GM12801 (cell line): ENCODE measurements around the gene TMEM72.

Source experiments
- TF ChIP-seq, protein P1 (sequence below): IDR thresholded peaks from one replicate; pipeline ENCODE4 v1.5.1; 2011; ENCODE audit warnings: control low read depth; ENCODE audit not compliant: insufficient read length; ENCODE audit errors: extremely low read depth

The TMEM72 gene

DNA sequence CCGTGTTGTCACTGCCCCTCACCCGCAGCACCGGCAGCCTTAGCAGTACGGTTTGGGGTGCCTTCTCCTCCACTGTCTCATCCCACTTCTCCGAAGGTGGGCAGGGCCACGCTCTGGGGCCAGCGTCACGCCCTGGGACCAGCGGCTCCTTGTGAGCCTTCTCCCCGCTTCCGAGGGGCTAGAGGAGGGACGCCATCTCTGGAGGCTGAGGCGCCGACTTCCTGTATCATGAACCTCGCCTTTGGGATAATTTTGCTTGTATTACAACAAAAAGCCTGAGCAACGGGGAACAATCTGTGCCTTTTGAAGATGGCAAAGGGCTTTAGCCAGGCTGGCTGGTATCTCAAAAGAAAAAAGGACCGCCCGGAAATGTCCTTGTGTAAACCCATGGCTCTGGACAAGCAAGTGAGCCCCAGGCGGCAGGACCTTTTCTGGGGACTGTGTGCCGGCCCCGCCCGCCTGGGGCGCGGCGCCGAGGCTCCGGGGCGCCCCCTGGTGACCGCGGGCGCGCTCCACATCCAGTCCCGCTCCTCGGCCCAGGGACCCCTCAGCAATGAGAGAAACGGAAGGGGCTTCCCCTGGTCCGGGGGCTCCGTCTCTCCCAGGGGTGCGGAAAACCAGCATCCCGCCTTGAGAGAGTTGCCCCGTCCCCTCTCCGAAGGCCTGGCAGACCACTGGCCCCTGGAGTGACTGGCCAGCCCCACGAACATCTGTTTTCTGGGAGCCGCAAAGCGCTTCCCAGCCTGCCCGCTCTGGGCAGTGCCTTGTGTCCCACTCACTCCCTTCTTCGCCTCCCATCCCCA, 63.7 kb downstream of the TMEM72 start:
- TF ChIP-seq, protein P1, sequence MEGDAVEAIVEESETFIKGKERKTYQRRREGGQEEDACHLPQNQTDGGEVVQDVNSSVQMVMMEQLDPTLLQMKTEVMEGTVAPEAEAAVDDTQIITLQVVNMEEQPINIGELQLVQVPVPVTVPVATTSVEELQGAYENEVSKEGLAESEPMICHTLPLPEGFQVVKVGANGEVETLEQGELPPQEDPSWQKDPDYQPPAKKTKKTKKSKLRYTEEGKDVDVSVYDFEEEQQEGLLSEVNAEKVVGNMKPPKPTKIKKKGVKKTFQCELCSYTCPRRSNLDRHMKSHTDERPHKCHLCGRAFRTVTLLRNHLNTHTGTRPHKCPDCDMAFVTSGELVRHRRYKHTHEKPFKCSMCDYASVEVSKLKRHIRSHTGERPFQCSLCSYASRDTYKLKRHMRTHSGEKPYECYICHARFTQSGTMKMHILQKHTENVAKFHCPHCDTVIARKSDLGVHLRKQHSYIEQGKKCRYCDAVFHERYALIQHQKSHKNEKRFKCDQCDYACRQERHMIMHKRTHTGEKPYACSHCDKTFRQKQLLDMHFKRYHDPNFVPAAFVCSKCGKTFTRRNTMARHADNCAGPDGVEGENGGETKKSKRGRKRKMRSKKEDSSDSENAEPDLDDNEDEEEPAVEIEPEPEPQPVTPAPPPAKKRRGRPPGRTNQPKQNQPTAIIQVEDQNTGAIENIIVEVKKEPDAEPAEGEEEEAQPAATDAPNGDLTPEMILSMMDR = no peak

DNA sequence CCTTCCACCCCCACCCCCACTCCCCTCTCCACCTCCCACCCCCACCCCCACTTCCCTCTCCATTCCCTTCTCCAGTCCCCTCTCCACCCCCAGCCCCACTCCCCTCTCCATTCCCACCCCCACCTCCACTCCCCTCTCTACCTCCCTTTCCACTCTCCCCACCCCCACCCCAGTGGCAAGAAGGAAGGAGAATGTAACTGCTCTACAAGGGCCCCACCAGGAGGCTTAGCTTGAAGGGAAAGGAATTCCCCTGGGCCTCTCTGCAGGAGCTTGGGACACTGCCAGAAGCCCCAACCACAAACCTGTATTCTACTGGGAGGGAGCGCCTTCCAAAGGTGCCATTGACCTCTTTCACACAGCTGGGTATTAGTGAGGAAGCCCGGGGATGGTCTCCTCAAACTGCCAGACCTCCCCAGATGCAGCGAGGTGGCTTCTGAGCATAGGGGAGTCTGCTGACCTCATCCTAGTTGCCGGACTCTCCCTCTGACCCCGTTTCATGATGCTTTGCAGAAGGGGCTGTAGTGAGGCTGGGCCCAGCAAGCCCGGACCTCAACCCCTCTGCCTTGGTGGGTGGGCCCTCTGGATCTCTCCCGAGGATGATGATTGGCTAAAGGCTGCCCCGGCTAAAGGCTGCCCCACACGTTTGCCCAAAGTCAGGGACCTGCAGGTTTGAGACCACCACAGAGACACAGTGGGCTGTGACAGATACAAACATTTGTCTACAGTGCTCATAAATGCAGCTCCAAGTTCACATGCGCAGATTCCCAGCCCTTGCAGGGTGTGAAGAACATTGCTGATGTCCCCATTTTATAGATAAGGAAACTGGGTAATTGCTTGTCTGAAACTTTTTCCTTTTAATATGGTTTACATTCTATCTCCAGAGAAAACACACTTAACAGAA, 64.5 kb downstream of the TMEM72 start:
- TF ChIP-seq, protein P1 = no peak

DNA sequence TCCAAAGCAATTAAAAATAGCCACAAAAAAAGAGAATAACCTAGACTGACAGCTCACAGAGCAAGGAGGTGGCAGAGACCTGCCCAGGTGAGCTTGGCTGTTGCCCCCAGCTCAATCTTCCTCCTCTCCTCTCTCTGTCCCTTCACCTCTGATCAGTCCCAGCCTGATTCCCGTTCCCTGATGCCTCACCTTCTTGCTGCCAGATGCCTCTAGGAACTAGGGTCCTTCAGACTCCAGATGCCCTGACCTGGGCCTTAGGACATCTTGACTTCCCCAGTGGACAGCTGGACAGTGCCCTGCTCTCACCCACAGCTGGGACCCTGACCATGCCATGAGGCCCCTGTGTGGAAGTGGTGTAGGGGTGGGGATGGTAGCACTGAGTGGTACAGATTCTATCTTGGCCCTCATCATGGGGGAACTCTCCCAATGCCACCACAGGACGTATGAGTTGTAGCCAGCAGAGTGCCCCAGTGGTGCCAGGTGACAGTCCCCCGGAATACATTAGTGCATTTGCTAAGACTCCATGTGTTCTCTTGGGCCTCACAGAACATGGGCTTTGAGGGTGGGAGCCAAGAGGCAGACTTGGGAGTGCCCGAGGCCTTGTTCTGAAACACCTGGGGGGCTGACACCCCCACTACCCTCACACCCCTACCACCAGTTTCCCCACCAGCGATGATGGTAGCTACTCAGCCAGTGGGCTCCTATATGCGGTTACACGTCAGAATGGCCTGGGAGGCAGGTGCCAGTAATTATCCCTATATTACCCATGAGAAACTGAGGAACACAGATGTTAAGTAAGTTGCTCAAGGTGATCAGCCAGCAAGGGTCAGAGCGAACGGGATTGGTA, 65.4 kb downstream of the TMEM72 start:
- TF ChIP-seq, protein P1 = no peak

DNA sequence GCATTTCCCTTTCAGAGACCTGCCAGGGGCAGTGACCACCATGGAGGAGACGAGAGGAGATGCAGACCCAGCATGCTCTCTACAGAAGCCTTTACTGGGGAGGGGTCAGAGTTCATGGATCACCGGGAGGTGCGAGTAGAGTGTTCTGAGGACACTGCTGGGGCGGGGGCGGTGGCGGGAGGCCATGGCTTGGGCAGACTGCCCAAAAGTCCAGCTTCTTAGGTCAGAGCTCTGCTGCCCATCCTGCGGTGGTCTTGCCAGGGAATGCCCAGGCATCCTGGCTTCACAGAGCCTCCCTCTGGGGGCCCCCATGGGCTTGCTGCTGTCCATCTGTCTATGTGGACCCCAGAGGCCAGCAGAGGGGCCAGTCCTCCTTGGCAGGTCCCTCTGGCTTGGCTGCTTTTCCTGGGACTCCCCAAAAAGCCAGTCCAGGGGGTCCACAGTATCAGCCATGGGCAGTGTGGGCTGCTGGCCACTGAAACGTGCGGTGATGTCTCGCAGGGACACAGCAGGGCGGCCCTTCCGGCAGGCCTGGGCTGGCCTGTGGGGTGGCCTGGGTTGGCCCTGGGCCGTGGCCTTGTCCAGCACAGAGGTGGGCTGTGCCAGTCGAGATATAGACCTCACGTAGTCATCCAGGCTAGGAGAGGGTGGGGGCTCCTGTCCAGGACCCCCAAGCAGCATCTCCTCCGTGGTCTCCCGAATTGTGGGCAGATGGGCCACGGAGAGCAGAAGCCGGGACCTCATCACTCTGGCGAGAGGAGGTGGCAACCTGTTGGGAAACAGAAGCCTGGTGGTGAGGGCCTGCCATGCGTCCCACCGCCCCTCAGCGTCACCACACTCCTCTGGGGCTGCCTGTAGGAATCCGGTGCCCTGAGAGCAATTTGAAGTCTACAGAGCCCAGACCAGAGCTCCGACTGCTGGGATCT, 66.4 kb downstream of the TMEM72 start:
- TF ChIP-seq, protein P1 = no peak

DNA sequence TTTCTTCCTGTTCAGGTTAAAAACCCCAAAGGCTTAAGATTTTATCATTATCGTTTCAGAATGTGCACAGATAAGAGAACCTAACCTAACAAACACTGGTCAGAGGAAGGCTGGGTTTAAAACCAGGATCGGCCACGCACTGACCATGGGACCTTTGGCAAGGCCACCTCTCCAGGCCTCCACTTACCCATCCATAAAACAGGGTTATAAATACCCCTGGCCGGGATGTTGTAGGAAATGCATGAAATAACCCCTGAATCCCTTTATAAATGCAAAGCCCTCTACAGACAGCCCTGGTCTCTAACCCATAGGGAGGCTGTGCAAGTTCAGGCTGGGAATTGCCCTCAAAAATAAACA, 67.1 kb downstream of the TMEM72 start:
- TF ChIP-seq, protein P1 = no peak

DNA sequence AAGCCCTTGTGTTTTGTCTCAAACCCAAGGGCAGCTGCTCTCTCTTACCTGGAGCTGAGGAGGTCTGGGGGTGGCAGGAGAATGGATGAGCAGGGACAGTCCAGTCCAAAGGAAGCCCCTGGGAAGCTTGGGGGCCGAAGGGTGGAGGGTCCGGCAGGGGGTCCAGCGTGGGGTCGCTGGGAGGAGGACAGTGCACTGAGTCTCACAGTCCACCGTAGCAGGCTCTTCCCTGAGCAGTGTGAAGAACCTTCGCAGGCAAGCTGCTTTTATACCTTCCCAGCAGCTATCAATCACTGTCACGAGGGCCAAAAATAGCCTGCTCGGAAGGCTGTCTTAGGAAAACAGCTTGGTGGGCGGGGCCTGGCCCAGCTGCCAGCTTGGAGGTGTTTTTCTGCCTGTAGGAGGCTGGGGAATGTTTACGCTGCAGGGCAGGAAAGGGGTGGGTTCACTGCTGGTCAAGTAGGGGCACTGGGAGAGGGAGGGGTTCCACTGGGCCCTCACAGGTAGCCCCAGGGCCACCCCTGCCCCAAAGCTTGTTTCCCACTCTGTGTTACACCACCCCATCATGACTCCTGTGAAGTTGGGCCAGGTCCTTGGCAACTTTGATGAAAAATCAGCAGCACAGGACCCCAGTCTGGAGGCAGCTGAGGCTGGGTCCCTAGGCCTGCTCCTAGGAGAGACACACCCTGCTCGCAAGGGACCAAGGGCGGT, 67.6 kb downstream of the TMEM72 start, which contains the start of gene DEPP1:
Gene DEPP1, minus strand, starts transcription at position 240 of the 711 bp plus-strand sequence. CDS start 779 bp downstream, outside the sequence.
- TF ChIP-seq, protein P1 = no peak
